ENCODE data around the gene MGMT.

Gene MGMT

GRCh38 chr10:129653861-129654260 is 186.8 kb downstream of the MGMT start:
- no peak for DNase-seq (ENCODE audit: low read depth in 2 of 2)

DNA sequence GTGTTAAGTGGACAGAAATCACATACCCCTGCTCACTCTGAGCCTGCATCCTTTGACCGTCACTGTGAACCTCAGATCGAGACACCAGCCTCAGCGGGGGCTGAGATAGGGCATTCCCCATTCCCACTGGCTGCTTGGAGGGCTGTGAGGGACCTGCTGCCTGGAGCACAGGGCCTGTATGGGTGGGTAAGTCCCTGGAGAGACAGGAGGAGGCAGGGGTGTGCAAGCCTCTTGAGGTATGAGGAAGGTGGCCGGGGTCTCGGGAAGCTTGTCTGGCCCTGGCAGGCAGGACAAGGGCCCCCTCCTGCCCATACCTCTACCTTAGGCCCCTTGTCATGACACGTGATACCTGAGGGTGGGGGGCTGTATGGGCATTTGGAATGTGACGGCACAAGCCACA is 187.4 kb downstream of the MGMT start:
- no peak for DNase-seq (ENCODE audit: low read depth in 2 of 2)

DNA sequence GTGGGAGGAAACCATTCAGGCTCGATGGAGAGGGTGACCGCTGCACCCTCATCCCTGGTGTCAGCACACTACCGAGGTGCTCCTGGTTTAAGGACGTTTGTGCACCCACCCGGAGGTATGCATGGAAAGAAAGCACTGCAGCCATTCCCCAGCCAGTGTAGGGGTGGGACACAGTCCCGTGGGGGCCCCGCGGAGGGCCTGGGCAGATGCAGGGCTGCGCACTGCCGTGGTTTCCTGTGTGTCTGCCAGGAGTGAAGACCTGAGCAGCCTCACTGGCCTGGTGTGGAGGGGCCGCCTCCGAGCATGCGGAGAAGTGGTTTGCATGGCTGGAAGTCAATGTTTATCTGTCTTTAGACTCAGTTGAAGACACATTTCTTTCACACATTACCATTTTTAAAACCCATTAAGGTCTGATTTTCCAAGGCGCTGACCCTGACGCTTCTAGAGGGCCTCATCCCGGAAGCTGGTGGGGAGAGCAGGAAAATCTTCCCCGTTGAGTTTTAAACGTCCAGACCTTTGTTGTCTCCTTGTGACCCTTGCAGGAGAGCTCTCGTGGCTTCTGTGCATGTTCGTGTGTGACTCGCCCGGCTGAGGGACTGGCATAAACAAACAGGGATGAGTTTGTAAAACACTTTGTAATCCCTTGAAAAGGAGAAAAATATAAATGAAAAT is 188.1 kb downstream of the MGMT start:
- DNase-seq (ENCODE audit: low read depth in 2 of 2) = no peak

DNA sequence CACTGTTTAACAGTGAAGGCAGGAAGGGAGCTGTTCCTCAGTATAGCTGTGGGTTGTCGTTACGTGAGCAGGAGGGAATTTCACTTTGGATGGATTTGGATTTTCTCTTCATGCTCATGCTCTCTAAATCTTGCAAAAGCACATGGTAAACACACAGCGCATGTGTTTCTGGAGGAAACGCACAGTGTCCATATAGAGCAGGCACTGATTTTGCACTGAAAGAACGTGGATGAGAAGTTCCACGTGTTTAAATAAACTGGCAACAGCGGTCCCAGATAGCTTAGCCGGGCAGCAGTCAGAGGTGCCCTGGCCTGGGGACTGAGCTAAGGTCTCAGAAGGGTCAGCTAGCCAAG is 188.6 kb downstream of the MGMT start:
- no peak for DNase-seq (ENCODE audit: low read depth in 2 of 2)

DNA sequence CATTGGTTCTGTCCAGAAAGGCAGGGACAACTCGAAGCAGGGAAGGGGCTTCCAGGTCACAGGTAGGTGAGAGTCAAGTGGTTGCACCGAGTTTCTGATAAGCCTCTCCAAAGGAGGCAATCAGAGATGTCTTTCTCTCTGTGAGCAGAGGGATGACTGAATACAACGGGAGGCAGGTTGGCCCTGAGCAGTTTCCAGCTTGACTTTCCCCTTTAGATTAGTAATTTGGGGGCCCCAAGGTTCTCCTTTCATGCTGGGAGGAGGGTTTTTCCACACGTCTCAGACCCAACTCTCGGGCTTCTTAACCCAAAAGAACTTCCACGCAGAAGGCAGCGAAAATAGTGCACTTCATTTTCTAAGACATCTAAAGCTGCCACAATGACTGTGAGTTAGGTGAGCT is 189.6 kb downstream of the MGMT start:
- DNase-seq (ENCODE audit: low read depth in 2 of 2) = no peak

GRCh38 chr10:129657297-129658017 is 190.4 kb downstream of the MGMT start:
- DNase-seq (ENCODE audit: low read depth in 2 of 2) = no peak

- no peak for DNase-seq (ENCODE audit: low read depth in 2 of 2)
Measured at GRCh38 chr10:129658376-129659072, 191.5 kb downstream of the MGMT start.

- no peak for DNase-seq (ENCODE audit: low read depth in 2 of 2)
Measured at GRCh38 chr10:129659508-129660268, 192.6 kb downstream of the MGMT start.

GRCh38 chr10:129660569-129660968 is 193.5 kb downstream of the MGMT start:
- no peak for DNase-seq (ENCODE audit: low read depth in 2 of 2)

- no peak for DNase-seq (ENCODE audit: low read depth in 2 of 2)
Measured at GRCh38 chr10:129662426-129662825, 195.4 kb downstream of the MGMT start.

- no peak for DNase-seq (ENCODE audit: low read depth in 2 of 2)
Measured at GRCh38 chr10:129670124-129670523, 203.1 kb downstream of the MGMT start.

GRCh38 chr10:129673292-129673691 is 206.3 kb downstream of the MGMT start:
- no peak for DNase-seq (ENCODE audit: low read depth in 2 of 2)

GRCh38 chr10:129675027-129675769 is 208.2 kb downstream of the MGMT start:
- no peak for DNase-seq (ENCODE audit: low read depth in 2 of 2)

GRCh38 chr10:129676014-129676413 is 209.0 kb downstream of the MGMT start:
- no peak for DNase-seq (ENCODE audit: low read depth in 2 of 2)

DNA sequence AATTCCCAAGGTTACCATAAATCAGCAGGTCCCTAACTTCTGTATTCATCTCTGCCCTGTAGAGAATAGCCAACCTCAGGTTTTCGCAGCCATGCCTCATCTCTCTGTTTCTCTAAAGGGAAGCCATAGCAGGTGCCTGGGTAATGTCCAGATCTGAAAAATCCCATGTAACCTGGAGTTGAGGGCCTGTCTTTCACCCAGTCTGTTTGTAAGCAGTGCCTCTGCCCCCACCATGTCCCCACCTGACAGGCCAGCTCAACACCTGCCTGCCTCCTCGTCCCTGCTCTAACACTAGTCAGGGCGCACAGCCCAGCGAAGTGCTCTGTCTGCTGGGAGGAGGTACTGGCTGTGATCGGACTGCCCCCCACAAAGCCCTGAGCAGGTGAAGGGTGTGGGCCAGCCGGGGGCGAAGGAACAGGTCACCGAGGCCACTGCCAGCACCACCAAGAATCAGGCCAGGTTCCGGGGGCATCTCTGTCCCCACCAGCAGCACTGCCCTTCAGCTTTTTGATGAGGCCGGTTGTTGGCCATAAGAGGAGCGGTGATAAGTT is 210.4 kb downstream of the MGMT start:
- DNase-seq (ENCODE audit: low read depth in 2 of 2) = no peak

DNA sequence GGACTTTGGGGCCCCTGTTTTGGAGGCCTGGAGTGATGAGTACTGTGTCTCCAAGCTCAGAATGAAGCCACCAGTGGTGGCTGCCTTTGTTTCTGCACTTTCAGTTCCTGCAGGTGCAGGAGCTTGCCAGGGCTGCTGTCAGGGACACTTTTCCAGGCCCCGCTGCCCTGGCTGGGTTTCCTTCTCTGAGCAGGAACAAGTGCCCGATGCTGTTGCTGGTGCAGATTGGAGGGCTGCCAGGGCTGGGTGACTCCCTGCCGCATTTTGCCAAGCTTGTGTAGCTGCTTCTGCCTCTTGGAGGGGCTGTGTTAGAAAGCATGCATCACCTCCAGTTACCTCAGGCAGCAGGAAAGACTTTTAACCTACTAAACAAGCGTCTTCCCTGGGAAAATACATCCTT is 211.1 kb downstream of the MGMT start:
- DNase-seq (ENCODE audit: low read depth in 2 of 2) = no peak

DNA sequence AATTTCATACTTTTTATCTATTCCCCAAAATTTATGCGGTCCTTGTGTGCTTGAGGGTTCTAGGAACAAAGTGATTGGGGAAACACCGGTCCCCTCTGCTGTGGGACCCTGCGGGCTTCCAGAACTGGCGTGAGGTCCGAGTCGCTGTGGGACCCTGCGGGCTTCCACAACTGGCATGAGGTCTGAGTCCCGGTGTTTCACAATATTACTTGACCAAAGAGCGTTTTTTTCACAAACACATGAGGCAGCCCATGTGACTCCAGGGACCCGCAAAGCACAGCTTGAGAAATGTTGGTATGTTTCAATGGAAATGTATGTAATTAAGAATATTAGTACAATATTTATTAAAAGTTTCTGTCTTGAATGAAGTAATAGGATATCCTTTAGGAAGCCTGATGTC is 212.2 kb downstream of the MGMT start:
- DNase-seq (ENCODE audit: low read depth in 2 of 2) = no peak

- DNase-seq (ENCODE audit: low read depth in 2 of 2) = no peak
Measured at GRCh38 chr10:129680661-129681344, 213.8 kb downstream of the MGMT start.

- DNase-seq (ENCODE audit: low read depth in 2 of 2) = no peak
Measured at GRCh38 chr10:129681856-129682255, 214.8 kb downstream of the MGMT start.

DNA sequence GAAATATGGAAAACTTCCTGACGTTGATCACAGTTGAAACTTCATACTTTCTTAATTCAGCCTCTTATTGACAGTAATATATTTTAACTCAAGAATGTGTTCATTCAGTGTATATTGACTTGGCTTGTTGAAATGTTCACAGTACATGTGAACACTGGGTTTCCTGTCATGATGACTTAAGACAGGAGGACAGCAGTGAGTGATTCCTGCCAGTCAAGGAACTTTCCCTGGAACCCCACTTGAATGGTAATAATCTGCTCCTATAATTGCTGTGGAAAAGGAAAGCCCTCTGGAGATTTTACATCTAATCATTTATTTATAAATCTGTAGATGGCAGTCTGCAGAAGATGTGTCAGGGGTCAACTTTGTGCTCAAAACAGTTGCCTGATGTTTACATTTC is 216.5 kb downstream of the MGMT start:
- DNase-seq (ENCODE audit: low read depth in 2 of 2) = no peak

- no peak for DNase-seq (ENCODE audit: low read depth in 2 of 2)
Measured at GRCh38 chr10:129683920-129684319, 216.9 kb downstream of the MGMT start.
